ENCODE results near the gene GMDS. TPM values are rescaled to one million over a fixed set of nuclear protein-coding genes. Genes with fewer than 3 reads are reported as not detected.
A peak's percentile ranks its signal among the peaks of the same experiment; 100 is the strongest.

Gene GMDS
- total and polyA plus RNA-seq, 2 donors (not counting 1 experiment from before 2014, with no cell fraction given): 12.7 to 34.5 TPM

- Histone ChIP-seq H3K4me3 (replicated peaks in 1 of 4; ENCODE audit: control extremely low read depth in 1 of 4, insufficient read depth in 1 of 4, low read depth in 3 of 4, low read length in 4 of 4) (no peak overlapping the region), H3K9ac (ENCODE audit: insufficient read depth, low read length) (no peak overlapping the region), H3K27me3 (ENCODE audit: control insufficient read depth, insufficient read depth, low read length) (no peaks in the 10 kb centered on the region), H4K20me1 (ENCODE audit: control insufficient read depth, extremely low read depth, insufficient read depth, low read length) (no peaks in the 10 kb centered on the region), H3K4me2 (ENCODE audit: extremely low read depth, insufficient read depth, low read length) (no peak overlapping the region), H3K27ac (ENCODE audit: insufficient read depth, low read length) (no peak overlapping the region), H3K9me3 (ENCODE audit: control insufficient read depth, insufficient read depth, low read depth, low read length) (no peaks in the 10 kb centered on the region), H2AFZ (ENCODE audit: low read length) (no peak overlapping the region), H3K79me2 (ENCODE audit: control insufficient read depth, insufficient read depth, low read length) (no peaks in the 10 kb centered on the region), H3K36me3 (ENCODE audit: control insufficient read depth, insufficient read depth, low read length) (no peaks in the 10 kb centered on the region), H3K4me1 (ENCODE audit: control insufficient read depth, extremely low read depth, insufficient read depth, low read length) (peaks cover 2% of the 10 kb centered on the region)
- DNase-seq (ENCODE audit: low read depth in 2 of 2): peak in 1 of 2 donors; percentile 31
- TF ChIP-seq, protein P1, sequence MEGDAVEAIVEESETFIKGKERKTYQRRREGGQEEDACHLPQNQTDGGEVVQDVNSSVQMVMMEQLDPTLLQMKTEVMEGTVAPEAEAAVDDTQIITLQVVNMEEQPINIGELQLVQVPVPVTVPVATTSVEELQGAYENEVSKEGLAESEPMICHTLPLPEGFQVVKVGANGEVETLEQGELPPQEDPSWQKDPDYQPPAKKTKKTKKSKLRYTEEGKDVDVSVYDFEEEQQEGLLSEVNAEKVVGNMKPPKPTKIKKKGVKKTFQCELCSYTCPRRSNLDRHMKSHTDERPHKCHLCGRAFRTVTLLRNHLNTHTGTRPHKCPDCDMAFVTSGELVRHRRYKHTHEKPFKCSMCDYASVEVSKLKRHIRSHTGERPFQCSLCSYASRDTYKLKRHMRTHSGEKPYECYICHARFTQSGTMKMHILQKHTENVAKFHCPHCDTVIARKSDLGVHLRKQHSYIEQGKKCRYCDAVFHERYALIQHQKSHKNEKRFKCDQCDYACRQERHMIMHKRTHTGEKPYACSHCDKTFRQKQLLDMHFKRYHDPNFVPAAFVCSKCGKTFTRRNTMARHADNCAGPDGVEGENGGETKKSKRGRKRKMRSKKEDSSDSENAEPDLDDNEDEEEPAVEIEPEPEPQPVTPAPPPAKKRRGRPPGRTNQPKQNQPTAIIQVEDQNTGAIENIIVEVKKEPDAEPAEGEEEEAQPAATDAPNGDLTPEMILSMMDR (conservative IDR thresholded peaks at IDR 0.05 in 1 of 2, IDR thresholded peaks at IDR 0.05 in 1 of 2; ENCODE audit: low read depth in 1 of 2, low read length in 2 of 2): no peak
- TF ChIP-seq EZH2 (IDR thresholded peaks at IDR 0.05; ENCODE audit: low read length, missing control alignments): no peak
These were observed 448.5 kb downstream of the GMDS start for GRCh38 chr6:1796706-1797529.

- H4K20me1 ChIP-seq (ENCODE audit: control insufficient read depth, extremely low read depth, insufficient read depth, low read length): no peaks in the 10 kb centered on the region
- H3K27me3 ChIP-seq (ENCODE audit: control insufficient read depth, insufficient read depth, low read length): no peaks in the 10 kb centered on the region
- H3K9me3 ChIP-seq (ENCODE audit: control insufficient read depth, insufficient read depth, low read depth, low read length): no peaks in the 10 kb centered on the region
- peaks cover 2% of the 10 kb centered on the region for H3K4me1 ChIP-seq (ENCODE audit: control insufficient read depth, extremely low read depth, insufficient read depth, low read length)
- no peak for TF ChIP-seq EZH2 (IDR thresholded peaks at IDR 0.05; ENCODE audit: low read length, missing control alignments)
- TF ChIP-seq, protein P1 (conservative IDR thresholded peaks at IDR 0.05 in 1 of 2, IDR thresholded peaks at IDR 0.05 in 1 of 2; ENCODE audit: low read depth in 1 of 2, low read length in 2 of 2): no peak
- H2AFZ ChIP-seq (ENCODE audit: low read length): no peak overlapping the region
- no peaks in the 10 kb centered on the region for H3K79me2 ChIP-seq (ENCODE audit: control insufficient read depth, insufficient read depth, low read length)
- no peak for DNase-seq (ENCODE audit: low read depth in 2 of 2)
- no peaks in the 10 kb centered on the region for H3K36me3 ChIP-seq (ENCODE audit: control insufficient read depth, insufficient read depth, low read length)
- no peak overlapping the region for H3K27ac ChIP-seq (ENCODE audit: insufficient read depth, low read length)
- H3K9ac ChIP-seq (ENCODE audit: insufficient read depth, low read length): no peak overlapping the region
- H3K4me3 ChIP-seq (replicated peaks in 1 of 4; ENCODE audit: control extremely low read depth in 1 of 4, insufficient read depth in 1 of 4, low read depth in 3 of 4, low read length in 4 of 4): no peak overlapping the region
- H3K4me2 ChIP-seq (ENCODE audit: extremely low read depth, insufficient read depth, low read length): no peak overlapping the region
These were observed 449.5 kb downstream of the GMDS start for GRCh38 chr6:1795910-1796309.

DNA sequence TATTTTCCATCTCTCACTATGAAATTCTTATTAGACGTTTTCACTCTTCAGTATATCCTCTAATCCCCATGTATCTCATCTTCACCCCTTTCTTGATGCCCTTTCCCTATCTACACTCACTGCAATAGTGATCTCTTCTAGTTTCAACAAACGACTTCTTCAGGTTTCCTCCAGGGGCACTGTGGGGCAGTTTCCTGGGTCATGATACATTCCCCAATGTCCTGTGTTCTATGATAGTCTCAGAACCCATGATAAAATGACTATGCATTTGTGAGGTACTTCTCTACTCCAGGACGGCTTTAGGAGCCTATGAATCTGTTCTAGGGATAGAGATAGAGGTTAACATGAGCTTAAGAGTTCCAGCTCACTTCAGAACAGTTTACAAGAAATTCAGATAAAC, 452.4 kb downstream of the GMDS start:
- Histone ChIP-seq H4K20me1 (ENCODE audit: control insufficient read depth, extremely low read depth, insufficient read depth, low read length) (no peaks in the 10 kb centered on the region), H3K36me3 (ENCODE audit: control insufficient read depth, insufficient read depth, low read length) (no peaks in the 10 kb centered on the region), H3K27me3 (ENCODE audit: control insufficient read depth, insufficient read depth, low read length) (no peaks in the 10 kb centered on the region), H3K9me3 (ENCODE audit: control insufficient read depth, insufficient read depth, low read depth, low read length) (no peaks in the 10 kb centered on the region), H3K79me2 (ENCODE audit: control insufficient read depth, insufficient read depth, low read length) (no peaks in the 10 kb centered on the region), H3K4me3 (replicated peaks in 1 of 4; ENCODE audit: control extremely low read depth in 1 of 4, insufficient read depth in 1 of 4, low read depth in 3 of 4, low read length in 4 of 4) (no peak overlapping the region), H2AFZ (ENCODE audit: low read length) (no peak overlapping the region), H3K9ac (ENCODE audit: insufficient read depth, low read length) (no peak overlapping the region), H3K4me1 (ENCODE audit: control insufficient read depth, extremely low read depth, insufficient read depth, low read length) (peaks cover 2% of the 10 kb centered on the region), H3K27ac (ENCODE audit: insufficient read depth, low read length) (no peak overlapping the region), H3K4me2 (ENCODE audit: extremely low read depth, insufficient read depth, low read length) (no peak overlapping the region)
- no peak for TF ChIP-seq EZH2 (IDR thresholded peaks at IDR 0.05; ENCODE audit: low read length, missing control alignments)
- TF ChIP-seq, protein P1 (conservative IDR thresholded peaks at IDR 0.05 in 1 of 2, IDR thresholded peaks at IDR 0.05 in 1 of 2; ENCODE audit: low read depth in 1 of 2, low read length in 2 of 2): peak; percentile 18 to 56
- peak in 1 of 2 donors; percentile 17 for DNase-seq (ENCODE audit: low read depth in 2 of 2)

Data from fibroblast of lung (primary cell).